H9 (cell line): ENCODE measurements around the gene GRID2. TPM values are rescaled to one million over a fixed set of nuclear protein-coding genes. Genes with fewer than 3 reads are reported as not detected.

Source experiments
- DNase-seq: peaks from one replicate; pipeline ENCODE4 v3.0.0-alpha.2; 2017
- H2AFZ ChIP-seq: one replicate; pipeline ENCODE4 v1.6.1; 2013; ENCODE audit warnings: mild to moderate bottlenecking, low read length, control low read depth, moderate library complexity
- H2AK5ac ChIP-seq: 2 replicates; pipeline ENCODE4 v1.6.1; 2013; ENCODE audit warnings: low read length, control low read depth, mixed read lengths; ENCODE audit not compliant: insufficient read length
- H2BK120ac ChIP-seq: one replicate; pipeline ENCODE4 v1.6.1; 2013; ENCODE audit warnings: low read depth, mild to moderate bottlenecking, low read length, control low read depth, inconsistent platforms; ENCODE audit not compliant: poor library complexity, severe bottlenecking
- H2BK12ac ChIP-seq: 2 replicates; pipeline ENCODE4 v1.6.1; 2013; ENCODE audit warnings: low read length, control low read depth, mixed read lengths, low read depth; ENCODE audit not compliant: insufficient read length
- H2BK15ac ChIP-seq: 2 replicates; pipeline ENCODE4 v1.6.1; 2013; ENCODE audit warnings: low read depth, low read length, control low read depth
- H2BK20ac ChIP-seq: one replicate; pipeline ENCODE4 v1.6.1; 2013; ENCODE audit warnings: low read depth, mild to moderate bottlenecking, low read length, control low read depth, inconsistent platforms; ENCODE audit not compliant: poor library complexity, severe bottlenecking
- H2BK5ac ChIP-seq: 2 replicates; pipeline ENCODE4 v1.6.1; 2013; ENCODE audit warnings: low read length, control low read depth, mixed read lengths; ENCODE audit not compliant: insufficient read length
- H3K14ac ChIP-seq: 2 replicates; pipeline ENCODE4 v1.6.1; 2013; ENCODE audit warnings: low read length, control low read depth; ENCODE audit not compliant: insufficient read depth
- H3K18ac ChIP-seq: 2 replicates; pipeline ENCODE4 v1.6.1; 2013; ENCODE audit warnings: low read depth, mild to moderate bottlenecking, mixed read lengths, low read length, control low read depth; ENCODE audit not compliant: insufficient read length
- H3K23ac ChIP-seq: 2 replicates; pipeline ENCODE4 v1.6.1; 2013; ENCODE audit warnings: low read length, control low read depth, mixed read lengths, low read depth; ENCODE audit not compliant: insufficient read length
- H3K23me2 ChIP-seq: 2 replicates; pipeline ENCODE4 v1.6.1; 2013; ENCODE audit warnings: low read depth, mild to moderate bottlenecking, mixed read lengths, low read length, control low read depth; ENCODE audit not compliant: insufficient read length, poor library complexity, severe bottlenecking
- H3K27ac ChIP-seq: 2 replicates; pipeline ENCODE4 v1.5.1; 2013; ENCODE audit warnings: low read length, control low read depth, mixed read lengths, low read depth; ENCODE audit not compliant: insufficient read length
- H3K27me3 ChIP-seq: 2 replicates; pipeline ENCODE4 v1.6.1; 2013; ENCODE audit warnings: low read length, control low read depth, inconsistent platforms; ENCODE audit not compliant: insufficient read depth
- H3K4ac ChIP-seq: 2 replicates; pipeline ENCODE4 v1.6.1; 2013; ENCODE audit warnings: low read depth, mild to moderate bottlenecking, control low read depth, inconsistent platforms, low read length, moderate library complexity
- H3K4me1 ChIP-seq: 2 replicates; pipeline ENCODE4 v1.6.1; 2013; ENCODE audit warnings: low read length, control low read depth, inconsistent platforms; ENCODE audit not compliant: insufficient read depth
- H3K4me2 ChIP-seq: 2 replicates; pipeline ENCODE4 v1.6.1; 2013; ENCODE audit warnings: low read length, control low read depth, mixed read lengths; ENCODE audit not compliant: insufficient read length, insufficient read depth
- H3K56ac ChIP-seq: 2 replicates; pipeline ENCODE4 v1.6.1; 2013; ENCODE audit warnings: low read depth, mild to moderate bottlenecking, mixed read lengths, low read length, control low read depth; ENCODE audit not compliant: insufficient read length
- H3K79me1 ChIP-seq: 2 replicates; pipeline ENCODE4 v1.6.1; 2013; ENCODE audit warnings: low read depth, mild to moderate bottlenecking, moderate library complexity, low read length, control low read depth, inconsistent platforms; ENCODE audit not compliant: insufficient read depth, poor library complexity, severe bottlenecking
- H3K79me2 ChIP-seq: 2 replicates; pipeline ENCODE4 v1.6.1; 2013; ENCODE audit warnings: low read length, control low read depth, inconsistent platforms; ENCODE audit not compliant: insufficient read depth
- H3K9ac ChIP-seq: 2 replicates; pipeline ENCODE4 v1.6.1; 2013; ENCODE audit warnings: low read length, control low read depth, mixed read lengths; ENCODE audit not compliant: insufficient read length; ENCODE audit errors: extremely low read depth
- H3K9me3 ChIP-seq: one replicate; pipeline ENCODE4 v1.6.1; 2013; ENCODE audit warnings: low read depth, low read length, inconsistent platforms; ENCODE audit not compliant: control insufficient read depth
- H3T11ph ChIP-seq: one replicate; pipeline ENCODE4 v1.6.1; 2013; ENCODE audit warnings: mild to moderate bottlenecking, low read length, control low read depth, inconsistent platforms
- H4K20me1 ChIP-seq: one replicate; pipeline ENCODE4 v1.6.1; 2013; ENCODE audit not compliant: control insufficient read depth, insufficient read length, insufficient read depth
- H4K5ac ChIP-seq: 2 replicates; pipeline ENCODE4 v1.6.1; 2013; ENCODE audit warnings: low read depth, mild to moderate bottlenecking, mixed read lengths, low read length, control low read depth; ENCODE audit not compliant: insufficient read length
- H4K8ac ChIP-seq: replicated peaks from 2 replicates; pipeline ENCODE4 v1.6.1; 2013; ENCODE audit warnings: low read length, control low read depth, mixed read lengths, low read depth; ENCODE audit not compliant: insufficient read length
- H4K91ac ChIP-seq: 2 replicates; pipeline ENCODE4 v1.6.1; 2013; ENCODE audit warnings: low read depth, mild to moderate bottlenecking, moderate library complexity, mixed read lengths, low read length, control low read depth; ENCODE audit not compliant: insufficient read length
- H3K27ac Mint-ChIP-seq, 3 experiments: 2 replicates in 2 of 3; 3 replicates in 1 of 3; pipeline ENCODE4 v1.8.0; 2020 to 2021; ENCODE audit warnings: mixed read lengths in 3 of 3, mild to moderate bottlenecking in 1 of 3, moderate library complexity in 1 of 3
- H3K27me3 Mint-ChIP-seq: 2 replicates; pipeline ENCODE4 v1.8.0; 2021; ENCODE audit warnings: low read depth, mild to moderate bottlenecking, moderate library complexity, mixed read lengths
- H3K36me3 Mint-ChIP-seq, 3 experiments: 2 replicates in 2 of 3; 3 replicates in 1 of 3; pipeline ENCODE4 v1.8.0; 2020 to 2021; ENCODE audit warnings: low read depth in 3 of 3, mixed read lengths in 3 of 3; ENCODE audit not compliant: insufficient read depth in 1 of 3
- H3K4me1 Mint-ChIP-seq, 2 experiments: 2 replicates each; pipeline ENCODE4 v1.8.0; 2020; ENCODE audit warnings: mixed read lengths in 2 of 2
- H3K4me3 Mint-ChIP-seq, 2 experiments: 2 replicates in 1 of 2; 3 replicates in 1 of 2; pipeline ENCODE4 v1.8.0; 2020 to 2021; ENCODE audit warnings: mild to moderate bottlenecking in 2 of 2, mixed read lengths in 2 of 2, moderate library complexity in 1 of 2
- H3K9me3 Mint-ChIP-seq, 2 experiments: 2 replicates in 1 of 2; 3 replicates in 1 of 2; pipeline ENCODE4 v1.8.0; 2020; ENCODE audit warnings: mild to moderate bottlenecking in 2 of 2, mixed read lengths in 2 of 2, moderate library complexity in 1 of 2
- WGBS: extraction: QIAGEN DNeasy Blood & Tissue Kit; methylation state at CpG from one replicate; pipeline ENCODE4 v1.1.7; 2013; ENCODE audit warnings: missing lambda C conversion rate, low lambda C conversion rate, mixed read lengths; ENCODE audit not compliant: insufficient read length; ENCODE audit errors: extremely low coverage; 5-methylcytosine and 5-hydroxymethylcytosine counted together
- total RNA-seq: library from RNA; stranded (reverse); gene quantifications from 2 replicates; pipeline ENCODE4 v1.2.1, GENCODE V29; 2021
- TF ChIP-seq, protein P1 (sequence below): fragments of 200-600 bp; sonication (generic); conservative IDR thresholded peaks from 3 replicates; pipeline ENCODE4 v1.8.0; 2021; ENCODE audit warnings: antibody characterized with exemption, mild to moderate bottlenecking

The GRID2 gene
- total RNA-seq, 1 experiment from 2014 or later, result 21.8 TPM

DNA sequence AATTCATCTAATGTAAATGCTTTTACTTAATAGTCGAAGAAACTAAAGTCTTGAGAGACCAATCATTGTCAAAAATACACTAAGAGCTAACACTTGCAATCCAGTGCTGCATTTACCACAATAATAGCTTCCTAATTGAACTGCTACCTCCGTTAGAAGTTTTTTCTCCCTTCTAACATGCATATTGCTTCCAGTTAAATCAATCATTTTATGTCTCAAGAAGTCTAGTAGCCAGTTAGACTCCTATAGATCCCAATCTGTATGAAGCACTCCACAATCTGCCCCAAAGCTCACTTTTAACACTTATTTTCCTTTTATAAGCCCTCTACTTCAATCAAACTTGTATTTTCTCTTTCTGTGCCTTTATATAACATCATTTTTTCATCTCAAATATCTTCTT lies 41.4 kb upstream of the GRID2 start:
- TF ChIP-seq, protein P1, sequence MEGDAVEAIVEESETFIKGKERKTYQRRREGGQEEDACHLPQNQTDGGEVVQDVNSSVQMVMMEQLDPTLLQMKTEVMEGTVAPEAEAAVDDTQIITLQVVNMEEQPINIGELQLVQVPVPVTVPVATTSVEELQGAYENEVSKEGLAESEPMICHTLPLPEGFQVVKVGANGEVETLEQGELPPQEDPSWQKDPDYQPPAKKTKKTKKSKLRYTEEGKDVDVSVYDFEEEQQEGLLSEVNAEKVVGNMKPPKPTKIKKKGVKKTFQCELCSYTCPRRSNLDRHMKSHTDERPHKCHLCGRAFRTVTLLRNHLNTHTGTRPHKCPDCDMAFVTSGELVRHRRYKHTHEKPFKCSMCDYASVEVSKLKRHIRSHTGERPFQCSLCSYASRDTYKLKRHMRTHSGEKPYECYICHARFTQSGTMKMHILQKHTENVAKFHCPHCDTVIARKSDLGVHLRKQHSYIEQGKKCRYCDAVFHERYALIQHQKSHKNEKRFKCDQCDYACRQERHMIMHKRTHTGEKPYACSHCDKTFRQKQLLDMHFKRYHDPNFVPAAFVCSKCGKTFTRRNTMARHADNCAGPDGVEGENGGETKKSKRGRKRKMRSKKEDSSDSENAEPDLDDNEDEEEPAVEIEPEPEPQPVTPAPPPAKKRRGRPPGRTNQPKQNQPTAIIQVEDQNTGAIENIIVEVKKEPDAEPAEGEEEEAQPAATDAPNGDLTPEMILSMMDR, result no peak
- Histone ChIP-seq H3T11ph (no peak overlapping the region), H3K23me2 (no peaks in the 10 kb centered on the region), H4K5ac (no peak overlapping the region), H3K14ac (no peak overlapping the region), H4K91ac (no peak overlapping the region), H3K79me1 (no peaks in the 10 kb centered on the region), H3K79me2 (no peaks in the 10 kb centered on the region), H2BK5ac (no peak overlapping the region), H3K4me2 (no peak overlapping the region), H3K23ac (no peak overlapping the region), H3K27ac (no peak overlapping the region), H3K4ac (no peak overlapping the region), H2AK5ac (no peak overlapping the region), H2BK20ac (no peak overlapping the region), H3K18ac (no peak overlapping the region), H3K4me1 (no peaks in the 10 kb centered on the region), H4K8ac (no peak overlapping the region), H3K9me3 (no peaks in the 10 kb centered on the region), H3K27me3 (no peaks in the 10 kb centered on the region), H4K20me1 (no peaks in the 10 kb centered on the region), H2BK12ac (no peak overlapping the region), H2AFZ (no peak overlapping the region), H2BK120ac (no peak overlapping the region), H3K9ac (no peak overlapping the region), H3K56ac (no peak overlapping the region), H2BK15ac (no peak overlapping the region)
- H3K27me3 Mint-ChIP-seq, result peaks cover 5% of the 10 kb centered on the region; the same call in 1 of the 2 replicates
- no CpG with 5 or more reads among the region's 2 CpGs for WGBS
- no peak for DNase-seq
- H3K4me1 Mint-ChIP-seq, result peaks cover 8% of the 10 kb centered on the region in 2 experiments
- peaks cover 79 to 96% (median 91%) of the 10 kb centered on the region in 3 experiments for H3K36me3 Mint-ChIP-seq
- H3K4me3 Mint-ChIP-seq, result no peak overlapping the region
- peak overlapping the region in 1 of 3 experiments; percentile 52; a peak in 3 of 7 replicates for H3K27ac Mint-ChIP-seq
- H3K9me3 Mint-ChIP-seq, result peaks cover 10 to 43% of the 10 kb centered on the region in 2 experiments
